ENCODE measurements around the gene MIA.

DNA sequence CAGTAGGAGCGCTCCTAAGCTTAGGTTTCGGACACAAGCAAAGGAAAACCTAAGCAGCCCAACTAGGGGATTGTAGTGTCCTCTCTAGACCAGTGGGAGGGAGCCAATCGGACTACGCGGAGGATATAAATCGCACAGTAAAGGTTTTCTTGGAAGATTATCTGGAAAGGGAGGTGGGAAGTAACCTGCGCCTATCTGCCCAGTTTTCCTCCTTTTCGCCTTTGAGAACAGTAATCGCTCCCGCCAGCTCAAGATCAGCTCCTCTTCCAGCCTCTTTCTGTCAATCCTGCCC is 2.3 kb downstream of the MIA start:
- TF ChIP-seq, protein P1, sequence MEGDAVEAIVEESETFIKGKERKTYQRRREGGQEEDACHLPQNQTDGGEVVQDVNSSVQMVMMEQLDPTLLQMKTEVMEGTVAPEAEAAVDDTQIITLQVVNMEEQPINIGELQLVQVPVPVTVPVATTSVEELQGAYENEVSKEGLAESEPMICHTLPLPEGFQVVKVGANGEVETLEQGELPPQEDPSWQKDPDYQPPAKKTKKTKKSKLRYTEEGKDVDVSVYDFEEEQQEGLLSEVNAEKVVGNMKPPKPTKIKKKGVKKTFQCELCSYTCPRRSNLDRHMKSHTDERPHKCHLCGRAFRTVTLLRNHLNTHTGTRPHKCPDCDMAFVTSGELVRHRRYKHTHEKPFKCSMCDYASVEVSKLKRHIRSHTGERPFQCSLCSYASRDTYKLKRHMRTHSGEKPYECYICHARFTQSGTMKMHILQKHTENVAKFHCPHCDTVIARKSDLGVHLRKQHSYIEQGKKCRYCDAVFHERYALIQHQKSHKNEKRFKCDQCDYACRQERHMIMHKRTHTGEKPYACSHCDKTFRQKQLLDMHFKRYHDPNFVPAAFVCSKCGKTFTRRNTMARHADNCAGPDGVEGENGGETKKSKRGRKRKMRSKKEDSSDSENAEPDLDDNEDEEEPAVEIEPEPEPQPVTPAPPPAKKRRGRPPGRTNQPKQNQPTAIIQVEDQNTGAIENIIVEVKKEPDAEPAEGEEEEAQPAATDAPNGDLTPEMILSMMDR (IDR thresholded peaks at IDR 0.05): no peak
- no peak for TF ChIP-seq ZFX (IDR thresholded peaks at IDR 0.05; ENCODE audit: borderline replicate concordance)

All from 22Rv1 (cell line).